HCT116 (cell line): ENCODE measurements around the gene POU5F1. TPM values are rescaled to one million over a fixed set of nuclear protein-coding genes. Genes with fewer than 3 reads are reported as not detected.
A peak's percentile ranks its signal among the peaks of the same experiment; 100 is the strongest.

Experiments used
- ATAC-seq: fragments of 200-7000 bp; cut with Tn5 transposase; 2 replicates; pipeline ENCODE4 v1.9.1; 2020; ENCODE audit warnings: mild to moderate bottlenecking, moderate library complexity
- BruUV-seq: library from RNA; stranded (reverse); fragments of 400-500 nt; replicated peaks from 2 replicates; lab custom pipeline; 2021; lab: Mats Ljungman, UMichigan
- CTCF ChIA-PET: fragments of 300-600 bp; sonication (Branson Sonifier 250); formaldehyde crosslinking; loops from one replicate; lab custom pipeline; 2021; ENCODE audit warnings: antibody characterized with exemption; lab: Charles Lee
- POLR2A ChIA-PET: fragments of 300-600, 350-600 bp; sonication (Branson Sonifier 250); formaldehyde crosslinking; loops from one replicate; lab custom pipeline; 2021; ENCODE audit warnings: antibody characterized with exemption; lab: Charles Lee
- RAD21 ChIA-PET, 2 experiments: fragments of 300-600 bp; sonication (Branson Sonifier 250); formaldehyde crosslinking; loops; one replicate each; lab custom pipeline; 2023; ENCODE audit warnings: low total read pairs in 2 of 2; ENCODE audit not compliant: uncharacterized antibody in 2 of 2, unreplicated experiment in 2 of 2, low non-redundant PET in 1 of 2; lab: Charles Lee
- DNase-seq: peaks from one replicate; pipeline ENCODE4 v3.0.0-alpha.2; 2010; ENCODE audit warnings: low read depth, low spot score
- H2AFZ ChIP-seq: fragments of 200-600 bp; shearing (Covaris generic), sonication (generic); 2 replicates; pipeline ENCODE4 v1.6.1; 2017; ENCODE audit warnings: low read depth, mixed run types, mixed read lengths, antibody characterized with exemption, low read length; ENCODE audit not compliant: poor library complexity, severe bottlenecking
- H3K27ac ChIP-seq: 2 replicates; pipeline ENCODE4 v1.5.1; 2012; ENCODE audit warnings: low read depth, low read length
- H3K27me3 ChIP-seq: fragments of 200-600 bp; sonication (generic); 2 replicates; pipeline ENCODE4 v1.6.1; 2016; ENCODE audit warnings: mixed run types, low read length, mixed read lengths; ENCODE audit not compliant: insufficient read depth
- H3K36me3 ChIP-seq, 2 experiments: fragments of 200-500 bp in 1 of 2; fragments of 200-600 bp in 1 of 2; sonication (Bioruptor generic) in 1 of 2; sonication (generic) in 1 of 2; 2 replicates each; pipeline versions ENCODE4 v1.5.1 to v1.6.1; 2014 to 2016; ENCODE audit warnings: low read length in 2 of 2, inconsistent platforms in 1 of 2, mixed read lengths in 1 of 2, mixed run types in 1 of 2; ENCODE audit not compliant: insufficient read depth in 2 of 2, control insufficient read depth in 1 of 2
- H3K4me1 ChIP-seq, 2 experiments: fragments of 200-600 bp in 1 of 2; sonication (generic) in 1 of 2; 2 replicates each; pipeline versions ENCODE4 v1.5.1 to v1.6.1; 2012 to 2017; ENCODE audit warnings: low read length in 2 of 2, inconsistent platforms in 1 of 2, mild to moderate bottlenecking in 1 of 2, mixed read lengths in 1 of 2, mixed run types in 1 of 2, moderate library complexity in 1 of 2; ENCODE audit not compliant: insufficient read depth in 2 of 2, control insufficient read depth in 1 of 2
- H3K4me2 ChIP-seq: fragments of 200-600 bp; sonication (generic); 2 replicates; pipeline ENCODE4 v1.6.1; 2017; ENCODE audit warnings: mixed run types, low read length, mixed read lengths
- H3K4me3 ChIP-seq, 2 experiments: fragments of 200-600 bp in 1 of 2; sonication (generic) in 1 of 2; replicated peaks in 1 of 2; 2 replicates each; pipeline ENCODE4 v1.5.1; 2011 to 2016; ENCODE audit warnings: low read length in 2 of 2, control low read depth in 1 of 2, low read depth in 1 of 2, mild to moderate bottlenecking in 1 of 2, mixed read lengths in 1 of 2, mixed run types in 1 of 2
- H3K79me2 ChIP-seq: fragments of 200-600 bp; sonication (generic); 2 replicates; pipeline ENCODE4 v1.6.1; 2017; ENCODE audit warnings: mild to moderate bottlenecking, mixed run types, low read length, moderate library complexity, mixed read lengths; ENCODE audit not compliant: insufficient read depth
- H3K9ac ChIP-seq: fragments of 200-600 bp; sonication (generic); 2 replicates; pipeline ENCODE4 v1.6.1; 2016; ENCODE audit warnings: low read length, mixed read lengths
- H3K9me2 ChIP-seq: fragments of 200-600 bp; sonication (generic), shearing (Covaris generic); 2 replicates; pipeline ENCODE4 v1.6.1; 2017; ENCODE audit warnings: mixed run types, mild to moderate bottlenecking, moderate library complexity; ENCODE audit not compliant: insufficient read depth
- H3K9me3 ChIP-seq, 2 experiments: fragments of 200-500 bp in 1 of 2; fragments of 200-600 bp in 1 of 2; sonication (Bioruptor generic) in 1 of 2; sonication (generic) in 1 of 2; 2 replicates each; pipeline ENCODE4 v1.6.1; 2014 to 2017; ENCODE audit warnings: low read length in 2 of 2, mixed read lengths in 2 of 2, inconsistent platforms in 1 of 2, low read depth in 1 of 2, mild to moderate bottlenecking in 1 of 2, mixed run types in 1 of 2, moderate library complexity in 1 of 2; ENCODE audit not compliant: control insufficient read depth in 1 of 2, insufficient read depth in 1 of 2
- H4K20me1 ChIP-seq: fragments of 200-600 bp; sonication (generic), shearing (Covaris generic); 2 replicates; pipeline ENCODE4 v1.6.1; 2017; ENCODE audit warnings: mixed run types, mild to moderate bottlenecking, moderate library complexity; ENCODE audit not compliant: insufficient read depth
- CBX3 ChIP-seq: IDR thresholded peaks from 2 replicates; pipeline ENCODE4 v1.6.1; 2012; ENCODE audit warnings: low read depth
- CTCF ChIP-seq, 3 experiments: fragments of 200-600 bp in 1 of 3; sonication (generic) in 1 of 3; IDR thresholded peaks in 2 of 3; conservative IDR thresholded peaks in 1 of 3; 2 replicates each; pipeline ENCODE4 v1.5.1; 2012 to 2017; ENCODE audit warnings: low read depth in 2 of 3, low read length in 2 of 3, antibody characterized with exemption in 1 of 3, borderline replicate concordance in 1 of 3, control low read depth in 1 of 3, mild to moderate bottlenecking in 1 of 3, mixed read lengths in 1 of 3, mixed run types in 1 of 3, moderate library complexity in 1 of 3; ENCODE audit not compliant: insufficient read depth in 1 of 3
- EGR1 ChIP-seq: IDR thresholded peaks from 2 replicates; pipeline ENCODE4 v1.6.1; 2012; ENCODE audit warnings: low read depth
- ELF1 ChIP-seq: IDR thresholded peaks from 2 replicates; pipeline ENCODE4 v1.6.1; 2012; ENCODE audit warnings: low read depth, borderline replicate concordance
- FOSL1 ChIP-seq: IDR thresholded peaks from 2 replicates; pipeline ENCODE4 v1.6.1; 2012; ENCODE audit warnings: low read depth
- JUND ChIP-seq: IDR thresholded peaks from 2 replicates; pipeline ENCODE4 v1.6.1; 2012
- POLR2AphosphoS5 ChIP-seq: IDR thresholded peaks from 2 replicates; pipeline ENCODE4 v1.6.1; 2011; ENCODE audit warnings: mild to moderate bottlenecking, low read depth, low read length, moderate library complexity
- SP1 ChIP-seq: IDR thresholded peaks from 2 replicates; pipeline ENCODE4 v1.6.1; 2012; ENCODE audit warnings: low read depth
- TCF7L2 ChIP-seq: IDR thresholded peaks from 2 replicates; pipeline ENCODE4 v1.7.0; 2011; ENCODE audit warnings: borderline replicate concordance, inconsistent platforms; ENCODE audit not compliant: insufficient read depth, insufficient read length; ENCODE audit errors: extremely low read depth
- YY1 ChIP-seq: IDR thresholded peaks from 2 replicates; pipeline ENCODE4 v1.6.1; 2011; ENCODE audit warnings: low read length, low read depth, moderate library complexity, mild to moderate bottlenecking; ENCODE audit not compliant: insufficient replicate concordance; ENCODE audit errors: extremely low read depth
- ZNF274 ChIP-seq: fragments of 200-500 bp; sonication (Bioruptor generic); IDR thresholded peaks from 2 replicates; pipeline ENCODE4 v1.6.1; 2014; ENCODE audit warnings: mild to moderate bottlenecking, low read depth, low read length, inconsistent platforms
- intact Hi-C: fragments of 100-400 bp; cut with micrococcal nuclease; formaldehyde crosslinking; loops from 2 replicates; pipeline ENCODE4 v1.10.0; 2022
- total RNA-seq: library from RNA; stranded (reverse); gene quantifications from one replicate; pipeline ENCODE4 v1.2.1, GENCODE V29; 2021; ENCODE audit not compliant: unreplicated experiment
- TF ChIP-seq, protein P1 (sequence below): IDR thresholded peaks from 2 replicates; pipeline ENCODE4 v1.6.1; 2011; ENCODE audit warnings: mild to moderate bottlenecking, low read length, moderate library complexity; ENCODE audit not compliant: insufficient replicate concordance; ENCODE audit errors: extremely low read depth
- TF ChIP-seq, protein P2 (sequence below): IDR thresholded peaks from 2 replicates; pipeline ENCODE4 v1.6.1; 2012; ENCODE audit warnings: low read depth
- TF ChIP-seq, protein P3 (sequence below): IDR thresholded peaks from 2 replicates; pipeline ENCODE4 v1.6.1; 2012

POU5F1 gene
- total RNA-seq, 1 experiment from 2014 or later = 1.9 TPM

DNA sequence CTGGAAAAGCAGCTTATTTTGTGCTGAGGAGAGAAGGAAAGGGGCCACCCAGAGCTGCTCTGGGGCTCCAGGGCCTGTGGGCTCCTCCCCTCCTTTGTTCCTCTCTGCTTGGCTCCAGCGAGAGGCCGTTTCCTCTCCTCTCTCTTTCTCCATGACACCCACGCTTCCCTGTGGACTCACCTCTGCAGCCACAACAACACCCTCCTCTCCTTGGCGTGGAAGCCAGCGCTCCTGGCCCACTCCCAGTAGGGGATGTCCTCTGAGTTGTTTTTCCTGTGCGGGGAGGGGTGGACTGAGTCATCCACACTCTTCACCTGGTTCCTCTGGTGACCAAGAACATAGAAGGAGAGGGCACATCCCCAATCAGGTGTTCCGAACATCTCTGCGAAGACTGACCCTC lies 45.3 kb downstream of the POU5F1 start:
- DNase-seq (no peak), ATAC-seq (peak; percentile 51)
- Histone ChIP-seq H3K9me2 (no peaks in the 10 kb centered on the region), H3K4me1 (peaks cover 41 to 61% of the 10 kb centered on the region in 2 experiments), H3K27ac (peak overlapping the region; percentile 18; the same call in 1 of the 2 replicates), H3K4me2 (peak overlapping the region; percentile 70), H4K20me1 (no peaks in the 10 kb centered on the region), H2AFZ (no peak overlapping the region), H3K36me3 (no peaks in the 10 kb centered on the region), H3K9me3 (no peaks in the 10 kb centered on the region), H3K27me3 (no peaks in the 10 kb centered on the region), H3K79me2 (no peaks in the 10 kb centered on the region), H3K4me3 (peak overlapping the region in 1 of 2 experiments; percentile 23; a peak in 1 of 4 replicates), H3K9ac (peak overlapping the region; percentile 40)
- ChIA-PET RAD21 (interaction anchor here in 1 of 2 experiments (0.6 to 1.0 kb wide), 2 partner anchors 11 to 22 kb away, joined by 3 to 5 read pairs; partner anchors contain the start of gene PSORS1C1), CTCF (interaction anchor here (1.1 to 2.4 kb wide), 2 partner anchors 38 to 241 kb away, joined by 3 to 7 read pairs; no protein-coding TSS in a partner anchor), POLR2A (interaction anchor here (1.6 to 2.1 kb wide), 2 partner anchors 8 to 10 kb away, joined by 5 to 7 read pairs; partner anchors contain the start of gene PSORS1C1)
- intact Hi-C loops = no loop called here
- no TSS peak for BruUV-seq
- TF ChIP-seq, protein P1, sequence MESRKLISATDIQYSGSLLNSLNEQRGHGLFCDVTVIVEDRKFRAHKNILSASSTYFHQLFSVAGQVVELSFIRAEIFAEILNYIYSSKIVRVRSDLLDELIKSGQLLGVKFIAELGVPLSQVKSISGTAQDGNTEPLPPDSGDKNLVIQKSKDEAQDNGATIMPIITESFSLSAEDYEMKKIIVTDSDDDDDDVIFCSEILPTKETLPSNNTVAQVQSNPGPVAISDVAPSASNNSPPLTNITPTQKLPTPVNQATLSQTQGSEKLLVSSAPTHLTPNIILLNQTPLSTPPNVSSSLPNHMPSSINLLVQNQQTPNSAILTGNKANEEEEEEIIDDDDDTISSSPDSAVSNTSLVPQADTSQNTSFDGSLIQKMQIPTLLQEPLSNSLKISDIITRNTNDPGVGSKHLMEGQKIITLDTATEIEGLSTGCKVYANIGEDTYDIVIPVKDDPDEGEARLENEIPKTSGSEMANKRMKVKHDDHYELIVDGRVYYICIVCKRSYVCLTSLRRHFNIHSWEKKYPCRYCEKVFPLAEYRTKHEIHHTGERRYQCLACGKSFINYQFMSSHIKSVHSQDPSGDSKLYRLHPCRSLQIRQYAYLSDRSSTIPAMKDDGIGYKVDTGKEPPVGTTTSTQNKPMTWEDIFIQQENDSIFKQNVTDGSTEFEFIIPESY = no peak
- TF ChIP-seq, protein P2, sequence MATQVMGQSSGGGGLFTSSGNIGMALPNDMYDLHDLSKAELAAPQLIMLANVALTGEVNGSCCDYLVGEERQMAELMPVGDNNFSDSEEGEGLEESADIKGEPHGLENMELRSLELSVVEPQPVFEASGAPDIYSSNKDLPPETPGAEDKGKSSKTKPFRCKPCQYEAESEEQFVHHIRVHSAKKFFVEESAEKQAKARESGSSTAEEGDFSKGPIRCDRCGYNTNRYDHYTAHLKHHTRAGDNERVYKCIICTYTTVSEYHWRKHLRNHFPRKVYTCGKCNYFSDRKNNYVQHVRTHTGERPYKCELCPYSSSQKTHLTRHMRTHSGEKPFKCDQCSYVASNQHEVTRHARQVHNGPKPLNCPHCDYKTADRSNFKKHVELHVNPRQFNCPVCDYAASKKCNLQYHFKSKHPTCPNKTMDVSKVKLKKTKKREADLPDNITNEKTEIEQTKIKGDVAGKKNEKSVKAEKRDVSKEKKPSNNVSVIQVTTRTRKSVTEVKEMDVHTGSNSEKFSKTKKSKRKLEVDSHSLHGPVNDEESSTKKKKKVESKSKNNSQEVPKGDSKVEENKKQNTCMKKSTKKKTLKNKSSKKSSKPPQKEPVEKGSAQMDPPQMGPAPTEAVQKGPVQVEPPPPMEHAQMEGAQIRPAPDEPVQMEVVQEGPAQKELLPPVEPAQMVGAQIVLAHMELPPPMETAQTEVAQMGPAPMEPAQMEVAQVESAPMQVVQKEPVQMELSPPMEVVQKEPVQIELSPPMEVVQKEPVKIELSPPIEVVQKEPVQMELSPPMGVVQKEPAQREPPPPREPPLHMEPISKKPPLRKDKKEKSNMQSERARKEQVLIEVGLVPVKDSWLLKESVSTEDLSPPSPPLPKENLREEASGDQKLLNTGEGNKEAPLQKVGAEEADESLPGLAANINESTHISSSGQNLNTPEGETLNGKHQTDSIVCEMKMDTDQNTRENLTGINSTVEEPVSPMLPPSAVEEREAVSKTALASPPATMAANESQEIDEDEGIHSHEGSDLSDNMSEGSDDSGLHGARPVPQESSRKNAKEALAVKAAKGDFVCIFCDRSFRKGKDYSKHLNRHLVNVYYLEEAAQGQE = no peak
- TF ChIP-seq CBX3 = 0 out of 2 replicates have a peak, but pooled peaks have one; percentile 26
- TF ChIP-seq ELF1 = no peak
- TF ChIP-seq SP1 = no peak; the same call in 1 of the 2 replicates
- peak; percentile 30; the same call in 1 of the 2 replicates for TF ChIP-seq POLR2AphosphoS5
- TF ChIP-seq CTCF (IDR thresholded peaks at IDR 0.05 in 2 of 3, conservative IDR thresholded peaks at IDR 0.05 in 1 of 3; ENCODE audit: borderline replicate concordance in 1 of 3, insufficient read depth in 1 of 3, low read depth in 2 of 3, low read length in 2 of 3) = no peak
- TF ChIP-seq TCF7L2 = no peak
- peak; percentile 51; the same call in 1 of the 2 replicates for TF ChIP-seq JUND
- no peak for TF ChIP-seq ZNF274
- TF ChIP-seq FOSL1 = 0 out of 2 replicates have a peak, but pooled peaks have one; percentile 22
- TF ChIP-seq EGR1 = peak; percentile 79
- TF ChIP-seq, protein P3, sequence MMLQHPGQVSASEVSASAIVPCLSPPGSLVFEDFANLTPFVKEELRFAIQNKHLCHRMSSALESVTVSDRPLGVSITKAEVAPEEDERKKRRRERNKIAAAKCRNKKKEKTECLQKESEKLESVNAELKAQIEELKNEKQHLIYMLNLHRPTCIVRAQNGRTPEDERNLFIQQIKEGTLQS = no peak
- TF ChIP-seq YY1 = no peak
